IMR-90 (cell line): ENCODE data around the gene CIZ1. TPM values are rescaled to one million over a fixed set of nuclear protein-coding genes. Genes with fewer than 3 reads are reported as not detected.

Experiments
- ATAC-seq: fragments of 200-7000 bp; cut with Tn5 transposase; 2 replicates; pipeline ENCODE4 v1.9.1; 2020; ENCODE audit warnings: low read depth, mild to moderate bottlenecking, moderate library complexity
- BruUV-seq: library from RNA; stranded (reverse); fragments of 400-500 nt; replicated peaks from 2 replicates; lab custom pipeline; 2021; lab: Mats Ljungman, UMichigan
- CTCF ChIA-PET: fragments of 300-600 bp; formaldehyde crosslinking; extraction: SDS; loops from one replicate; lab custom pipeline; 2021; ENCODE audit warnings: antibody characterized with exemption; lab: Yijun Ruan, JAX
- POLR2A ChIA-PET: fragments of 300-600 bp; sonication (Branson Sonifier 250); formaldehyde crosslinking; loops from one replicate; lab custom pipeline; 2022; ENCODE audit warnings: antibody characterized with exemption; ENCODE audit not compliant: unreplicated experiment; lab: Charles Lee
- DNase-seq: peaks from one replicate; pipeline ENCODE4 v3.0.0; 2013
- H2AFZ ChIP-seq: replicated peaks from 2 replicates; pipeline ENCODE3; 2013; ENCODE audit warnings: low read length, mild to moderate bottlenecking; ENCODE audit not compliant: poor library complexity
- H2AK5ac ChIP-seq: 2 replicates; pipeline ENCODE4 v1.6.1; 2013; ENCODE audit warnings: low read depth, low read length, inconsistent platforms
- H2AK9ac ChIP-seq: replicated peaks from 2 replicates; pipeline ENCODE3; 2013; ENCODE audit warnings: mild to moderate bottlenecking, low read depth, low read length, moderate library complexity; ENCODE audit not compliant: poor library complexity
- H2BK120ac ChIP-seq: 2 replicates; pipeline ENCODE4 v1.6.1; 2013; ENCODE audit warnings: low read depth, low read length, inconsistent platforms
- H2BK15ac ChIP-seq: 3 replicates; pipeline ENCODE4 v1.6.1; 2013; ENCODE audit warnings: low read depth, low read length, inconsistent platforms
- H2BK20ac ChIP-seq: 2 replicates; pipeline ENCODE4 v1.6.1; 2013; ENCODE audit warnings: low read depth, mild to moderate bottlenecking, inconsistent platforms, low read length, moderate library complexity
- H2BK5ac ChIP-seq: 2 replicates; pipeline ENCODE4 v1.6.1; 2013; ENCODE audit warnings: mild to moderate bottlenecking, low read depth, low read length, inconsistent platforms; ENCODE audit not compliant: poor library complexity, severe bottlenecking
- H3K14ac ChIP-seq: replicated peaks from 2 replicates; pipeline ENCODE4 v1.6.1; 2013; ENCODE audit warnings: low read depth, low read length, inconsistent platforms
- H3K18ac ChIP-seq: 2 replicates; pipeline ENCODE4 v1.6.1; 2013; ENCODE audit warnings: low read depth, low read length, control low read depth
- H3K23ac ChIP-seq: 2 replicates; pipeline ENCODE4 v1.6.1; 2013; ENCODE audit warnings: low read depth, low read length, inconsistent platforms
- H3K27ac ChIP-seq: 2 replicates; pipeline ENCODE4 v1.5.1; 2013; ENCODE audit warnings: mild to moderate bottlenecking, control low read depth, low read length; ENCODE audit not compliant: insufficient read depth
- H3K27me3 ChIP-seq: 2 replicates; pipeline ENCODE4 v1.6.1; 2013; ENCODE audit warnings: low read length; ENCODE audit not compliant: control insufficient read depth, insufficient read depth
- H3K36me3 ChIP-seq: 2 replicates; pipeline ENCODE4 v1.6.1; 2013; ENCODE audit warnings: low read length, mixed read lengths; ENCODE audit not compliant: control insufficient read depth, insufficient read depth
- H3K4ac ChIP-seq: 2 replicates; pipeline ENCODE4 v1.6.1; 2013; ENCODE audit warnings: low read depth, low read length, inconsistent platforms
- H3K4me1 ChIP-seq: 2 replicates; pipeline ENCODE4 v1.6.1; 2013; ENCODE audit warnings: low read length, mixed read lengths; ENCODE audit not compliant: control insufficient read depth, insufficient read depth
- H3K4me2 ChIP-seq: 2 replicates; pipeline ENCODE4 v1.6.1; 2013; ENCODE audit warnings: low read depth, mild to moderate bottlenecking, control low read depth, low read length, moderate library complexity
- H3K4me3 ChIP-seq: 2 replicates; pipeline ENCODE4 v1.5.1; 2013; ENCODE audit warnings: low read depth, mild to moderate bottlenecking, control low read depth, low read length, moderate library complexity; ENCODE audit not compliant: insufficient read depth
- H3K56ac ChIP-seq: 2 replicates; pipeline ENCODE4 v1.6.1; 2013; ENCODE audit warnings: low read length, inconsistent platforms; ENCODE audit not compliant: insufficient read depth; ENCODE audit errors: extremely low read depth
- H3K79me1 ChIP-seq, 2 experiments: 2 replicates each; pipeline ENCODE4 v1.6.1; 2013; ENCODE audit warnings: low read length in 2 of 2, inconsistent platforms in 1 of 2, low read depth in 1 of 2
- H3K9ac ChIP-seq: 2 replicates; pipeline ENCODE4 v1.6.1; 2013; ENCODE audit warnings: low read depth, low read length, control low read depth
- H3K9me1 ChIP-seq: 2 replicates; pipeline ENCODE4 v1.6.1; 2013; ENCODE audit warnings: low read length, inconsistent platforms; ENCODE audit not compliant: insufficient read depth
- H3K9me3 ChIP-seq: 2 replicates; pipeline ENCODE4 v1.6.1; 2013; ENCODE audit warnings: low read length; ENCODE audit not compliant: control insufficient read depth, insufficient read depth
- H4K20me1 ChIP-seq: 2 replicates; pipeline ENCODE4 v1.6.1; 2013; ENCODE audit warnings: low read length, inconsistent platforms; ENCODE audit not compliant: insufficient read depth
- H4K5ac ChIP-seq: 2 replicates; pipeline ENCODE4 v1.6.1; 2013; ENCODE audit warnings: mild to moderate bottlenecking, low read depth, low read length, control low read depth
- H4K8ac ChIP-seq, 2 experiments: 2 replicates each; pipeline ENCODE4 v1.6.1; 2013; ENCODE audit warnings: low read depth in 2 of 2, low read length in 2 of 2, control low read depth in 1 of 2, inconsistent platforms in 1 of 2
- H4K91ac ChIP-seq: 2 replicates; pipeline ENCODE4 v1.6.1; 2013; ENCODE audit warnings: low read depth, low read length, inconsistent platforms; ENCODE audit not compliant: insufficient read depth
- CHD1 ChIP-seq: IDR thresholded peaks from 2 replicates; pipeline ENCODE4 v1.6.1; 2012; ENCODE audit warnings: low read depth, low read length, improper control_type of control experiment
- NFE2L2 ChIP-seq: fragments of 150-350 bp; IDR thresholded peaks from 2 replicates; pipeline ENCODE4 v1.6.1; 2016; ENCODE audit warnings: low read depth, mild to moderate bottlenecking, low read length
- RAD21 ChIP-seq: IDR thresholded peaks from 2 replicates; pipeline ENCODE4 v1.6.1; 2012; ENCODE audit warnings: low read length, improper control_type of control experiment
- SMC3 ChIP-seq: fragments of 150-350 bp; IDR thresholded peaks from 2 replicates; pipeline ENCODE4 v1.6.1; 2016; ENCODE audit warnings: low read depth, mild to moderate bottlenecking, antibody characterized with exemption, low read length, moderate library complexity
- WGBS, 2 experiments: methylation state at CpG; one replicate each; pipeline versions ENCODE4 v1.1.5 to v1.1.7; 2013; ENCODE audit warnings: missing lambda C conversion rate in 2 of 2; ENCODE audit not compliant: insufficient read length in 1 of 2; ENCODE audit errors: extremely low coverage in 2 of 2; 5-methylcytosine and 5-hydroxymethylcytosine counted together
- dilution Hi-C: fragments of 300-500 bp; cut with HindIII; formaldehyde crosslinking; loops from one replicate; pipeline ENCODE4 v1.14.3; 2018; ENCODE audit warnings: low sequenced_read_pairs; ENCODE audit not compliant: unreplicated experiment
- in situ Hi-C: fragments of 300-500 bp; cut with MboI; formaldehyde crosslinking; loops from 3 replicates; pipeline ENCODE4 v1.14.3; 2019; ENCODE audit warnings: low sequenced_read_pairs, inconsistent platforms, mixed read lengths
- intact Hi-C: fragments of 100-400 bp; cut with micrococcal nuclease; formaldehyde crosslinking; loops from 2 replicates; pipeline ENCODE4 v1.10.0; 2022
- polyA plus RNA-seq, 3 experiments: library from polyadenylated mRNA; depleted of rRNA; stranded (reverse); fragments of >200 nt; gene quantifications; 2 replicates each; pipeline ENCODE4 v1.2.3, GENCODE V29; 2012; ENCODE audit warnings: low replicate concordance in 1 of 3
- total RNA-seq: library from RNA; depleted of rRNA; stranded (reverse); fragments of >200 nt; gene quantifications from 2 replicates; pipeline ENCODE4 v1.2.3, GENCODE V29; 2012
- TF ChIP-seq, protein P1 (sequence below): fragments of 150-350 bp; IDR thresholded peaks from 2 replicates; pipeline ENCODE4 v1.6.1; 2017; ENCODE audit warnings: mild to moderate bottlenecking, antibody characterized with exemption, low read length, low read depth
- TF ChIP-seq, protein P2 (sequence below): fragments of 150-350 bp; IDR thresholded peaks from 2 replicates; pipeline ENCODE4 v1.6.1; 2016; ENCODE audit warnings: low read depth, mild to moderate bottlenecking, low read length, moderate library complexity, borderline replicate concordance

Gene CIZ1
- total and polyA plus RNA-seq, 2 of the 4 experiments (the other 2 are of a cell fraction) = 13.8 to 51.9 TPM

DNA sequence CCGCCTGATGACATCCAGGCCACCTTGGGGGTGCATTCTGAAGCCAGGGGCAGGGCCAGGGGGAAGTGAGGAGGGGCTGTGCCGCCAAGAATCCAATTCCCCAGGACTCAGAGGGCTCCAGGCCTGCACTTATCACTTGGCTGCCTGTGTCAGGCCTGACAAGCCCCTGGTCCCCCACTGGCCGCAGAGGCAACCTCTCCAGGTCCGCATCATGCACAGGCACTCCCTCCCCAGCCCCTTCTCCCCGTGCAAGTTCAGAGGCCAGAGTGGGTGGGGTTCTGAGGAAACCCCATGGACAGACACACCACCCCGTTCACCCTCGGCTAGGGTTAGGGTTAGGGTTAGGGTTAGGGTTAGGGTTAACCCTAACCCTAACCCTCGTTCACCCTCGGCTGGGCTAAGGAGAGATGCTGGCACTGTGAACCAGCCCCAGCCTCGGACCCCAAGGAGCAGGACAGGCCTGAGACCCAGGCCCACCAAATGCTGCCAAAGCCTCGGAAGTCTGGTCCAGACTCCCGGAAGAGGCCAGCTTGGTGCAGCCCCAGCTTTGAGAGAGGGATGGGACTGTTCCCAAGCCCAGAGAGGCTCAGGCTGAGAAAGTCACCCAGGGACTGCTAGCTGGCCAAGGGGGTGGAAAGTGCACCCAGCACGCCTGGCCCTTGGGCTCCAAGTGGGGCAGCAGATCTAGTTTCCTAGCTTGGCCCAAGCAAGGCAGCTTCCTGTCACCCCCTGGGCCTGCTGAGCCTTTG lies 37.3 kb downstream of the CIZ1 start:
- dilution Hi-C loops = no loop called here
- Histone ChIP-seq H2BK5ac (no peak overlapping the region), H4K5ac (no peak overlapping the region), H3K36me3 (no peaks in the 10 kb centered on the region), H3K56ac (no peak overlapping the region), H3K9ac (no peak overlapping the region), H2BK20ac (no peak overlapping the region), H2AK5ac (no peak overlapping the region), H3K27ac (no peak overlapping the region), H2AK9ac (no peak overlapping the region), H3K27me3 (peaks cover 14% of the 10 kb centered on the region; the same call in 1 of the 2 replicates), H3K18ac (no peak overlapping the region), H4K8ac (no peak overlapping the region), H3K4me2 (no peak overlapping the region), H2BK120ac (no peak overlapping the region), H3K9me1 (peaks cover under 1% of the 10 kb centered on the region), H3K79me1 (no peaks in the 10 kb centered on the region), H3K23ac (no peak overlapping the region), H2AFZ (no peak overlapping the region), H4K91ac (no peak overlapping the region), H2BK15ac (no peak overlapping the region), H3K4ac (no peak overlapping the region), H3K4me1 (no peaks in the 10 kb centered on the region), H3K9me3 (no peaks in the 10 kb centered on the region), H4K20me1 (no peaks in the 10 kb centered on the region), H3K4me3 (no peak overlapping the region), H3K14ac (no peak overlapping the region)
- intact Hi-C loops = no loop called here
- ATAC-seq (no peak), DNase-seq (no peak)
- BruUV-seq = no TSS peak
- ChIA-PET CTCF (no interaction called here), POLR2A (no interaction called here)
- TF ChIP-seq SMC3 = no peak
- TF ChIP-seq, protein P1, sequence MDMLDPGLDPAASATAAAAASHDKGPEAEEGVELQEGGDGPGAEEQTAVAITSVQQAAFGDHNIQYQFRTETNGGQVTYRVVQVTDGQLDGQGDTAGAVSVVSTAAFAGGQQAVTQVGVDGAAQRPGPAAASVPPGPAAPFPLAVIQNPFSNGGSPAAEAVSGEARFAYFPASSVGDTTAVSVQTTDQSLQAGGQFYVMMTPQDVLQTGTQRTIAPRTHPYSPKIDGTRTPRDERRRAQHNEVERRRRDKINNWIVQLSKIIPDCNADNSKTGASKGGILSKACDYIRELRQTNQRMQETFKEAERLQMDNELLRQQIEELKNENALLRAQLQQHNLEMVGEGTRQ = no peak
- TF ChIP-seq CHD1 = no peak
- TF ChIP-seq, protein P2, sequence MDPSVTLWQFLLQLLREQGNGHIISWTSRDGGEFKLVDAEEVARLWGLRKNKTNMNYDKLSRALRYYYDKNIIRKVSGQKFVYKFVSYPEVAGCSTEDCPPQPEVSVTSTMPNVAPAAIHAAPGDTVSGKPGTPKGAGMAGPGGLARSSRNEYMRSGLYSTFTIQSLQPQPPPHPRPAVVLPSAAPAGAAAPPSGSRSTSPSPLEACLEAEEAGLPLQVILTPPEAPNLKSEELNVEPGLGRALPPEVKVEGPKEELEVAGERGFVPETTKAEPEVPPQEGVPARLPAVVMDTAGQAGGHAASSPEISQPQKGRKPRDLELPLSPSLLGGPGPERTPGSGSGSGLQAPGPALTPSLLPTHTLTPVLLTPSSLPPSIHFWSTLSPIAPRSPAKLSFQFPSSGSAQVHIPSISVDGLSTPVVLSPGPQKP = no peak
- TF ChIP-seq NFE2L2 = no peak
- no peak for TF ChIP-seq RAD21
- 76% methylated on average over 3 of the region's 13 CpGs; no CpG with 5 or more reads in 1 of the 2 experiments for WGBS, 2 experiments
- in situ Hi-C loops = no loop called here
